OCI-LY1 (cell line): ENCODE data around the gene CUBN.

Experiments used
- CTCF ChIP-seq: fragments of 200-600 bp; sonication (generic), shearing (Covaris generic); IDR thresholded peaks from 2 replicates; pipeline ENCODE4 v1.5.1; 2017; ENCODE audit warnings: mild to moderate bottlenecking, antibody characterized with exemption, low read length, moderate library complexity, mixed read lengths
- EZH2 ChIP-seq: fragments of 200-600 bp; sonication (generic), shearing (Covaris generic); IDR thresholded peaks from 2 replicates; pipeline ENCODE4 v1.8.0; 2017; ENCODE audit warnings: borderline replicate concordance, mixed run types, mild to moderate bottlenecking, antibody characterized with exemption, low read length, moderate library complexity, mixed read lengths

- no peak for TF ChIP-seq CTCF
- TF ChIP-seq EZH2 = no peak
Observed at GRCh38 chr10:16986406-16987205, 143.0 kb downstream of the CUBN start.
